Activated CD4-positive, CD25-positive, alpha-beta regulatory T cell treated with anti-CD3 and anti-CD28 coated beads, Interleukin-2, amount 50 U/mL, for 72 hours (primary cell): ENCODE measurements around the gene TMEM204.

Experiments
- DNase-seq: peaks from one replicate; pipeline ENCODE4 v3.0.0; 2021

TMEM204 gene

DNA sequence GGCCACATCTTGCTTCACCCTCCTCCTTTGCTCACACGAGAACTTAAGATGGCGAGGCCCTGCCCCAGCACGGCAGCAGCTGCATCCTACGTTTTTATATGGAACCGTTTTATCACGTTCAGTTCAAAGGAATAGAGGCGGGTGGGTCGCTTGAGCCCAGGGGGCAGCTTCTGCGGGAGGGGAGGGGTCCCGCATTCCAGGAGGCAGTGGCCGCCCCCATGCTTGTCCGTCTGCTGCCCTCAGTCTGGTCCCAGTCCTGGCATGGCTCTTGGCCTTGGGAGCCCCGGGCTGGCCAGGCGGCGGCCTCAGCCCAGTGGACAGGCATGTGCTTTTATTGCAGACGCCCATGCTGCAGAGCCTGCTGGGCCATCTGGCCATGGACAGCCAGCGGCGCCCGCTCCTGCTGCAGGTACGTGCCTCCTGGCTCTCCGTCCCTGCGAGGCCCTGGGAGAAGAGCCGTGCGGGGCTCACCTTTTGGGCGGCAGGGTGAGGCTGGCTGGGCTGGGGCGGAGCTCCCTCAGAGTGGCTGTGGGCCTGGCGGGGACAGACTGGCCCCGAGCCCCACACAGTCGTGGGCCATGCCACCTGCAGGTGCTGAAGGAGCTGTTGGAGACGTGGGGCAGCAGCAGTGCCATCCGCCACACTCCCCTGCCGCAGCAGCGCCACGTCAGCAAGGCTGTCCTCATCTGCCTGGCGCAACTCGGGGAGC is 33.6 kb upstream of the TMEM204 start:
- DNase-seq, result no peak

GRCh38 chr16:1500465-1501150 is 32.9 kb upstream of the TMEM204 start:
- DNase-seq, result no peak

GRCh38 chr16:1501630-1502029 is 31.8 kb upstream of the TMEM204 start:
- DNase-seq, result no peak

GRCh38 chr16:1502092-1503004 is 31.1 kb upstream of the TMEM204 start:
- DNase-seq, result no peak

- no peak for DNase-seq
Observed at GRCh38 chr16:1503110-1503955, 30.1 kb upstream of the TMEM204 start.

GRCh38 chr16:1505073-1505844 is 28.2 kb upstream of the TMEM204 start:
- no peak for DNase-seq

- no peak for DNase-seq
Observed at GRCh38 chr16:1505912-1506311, 27.6 kb upstream of the TMEM204 start.

GRCh38 chr16:1506494-1507213 is 26.8 kb upstream of the TMEM204 start:
- no peak for DNase-seq

GRCh38 chr16:1508494-1509187 is 24.8 kb upstream of the TMEM204 start:
- no peak for DNase-seq

- DNase-seq, result no peak
Observed at GRCh38 chr16:1509307-1510221, 23.9 kb upstream of the TMEM204 start.

DNA sequence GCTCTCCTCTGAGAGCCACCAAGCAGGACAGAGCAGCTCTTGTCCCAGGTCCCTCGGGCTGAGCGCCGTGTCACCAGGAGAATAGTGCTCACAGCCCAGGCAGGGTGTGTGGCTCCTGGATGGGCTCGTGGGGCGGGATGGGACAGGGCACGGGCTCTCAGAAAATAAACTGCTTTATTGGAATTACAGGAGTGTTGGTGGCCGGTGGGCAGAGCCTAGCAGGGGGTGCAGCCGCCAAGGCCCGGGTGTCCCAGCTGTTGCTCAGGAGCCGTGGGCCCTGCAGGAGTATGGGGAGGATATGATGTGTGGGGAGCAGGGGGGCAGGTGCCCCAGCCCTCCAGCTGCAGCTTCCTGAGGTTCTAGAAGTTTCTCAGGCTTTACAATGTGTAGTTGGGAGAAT is 23.2 kb upstream of the TMEM204 start:
- no peak for DNase-seq

- DNase-seq, result no peak
Observed at GRCh38 chr16:1510941-1511351, 22.5 kb upstream of the TMEM204 start.

- DNase-seq, result no peak
Observed at GRCh38 chr16:1511662-1512569, 21.6 kb upstream of the TMEM204 start.

GRCh38 chr16:1512774-1513173 is 20.7 kb upstream of the TMEM204 start:
- DNase-seq, result no peak

GRCh38 chr16:1514507-1514906 is 19.0 kb upstream of the TMEM204 start:
- DNase-seq, result no peak

DNA sequence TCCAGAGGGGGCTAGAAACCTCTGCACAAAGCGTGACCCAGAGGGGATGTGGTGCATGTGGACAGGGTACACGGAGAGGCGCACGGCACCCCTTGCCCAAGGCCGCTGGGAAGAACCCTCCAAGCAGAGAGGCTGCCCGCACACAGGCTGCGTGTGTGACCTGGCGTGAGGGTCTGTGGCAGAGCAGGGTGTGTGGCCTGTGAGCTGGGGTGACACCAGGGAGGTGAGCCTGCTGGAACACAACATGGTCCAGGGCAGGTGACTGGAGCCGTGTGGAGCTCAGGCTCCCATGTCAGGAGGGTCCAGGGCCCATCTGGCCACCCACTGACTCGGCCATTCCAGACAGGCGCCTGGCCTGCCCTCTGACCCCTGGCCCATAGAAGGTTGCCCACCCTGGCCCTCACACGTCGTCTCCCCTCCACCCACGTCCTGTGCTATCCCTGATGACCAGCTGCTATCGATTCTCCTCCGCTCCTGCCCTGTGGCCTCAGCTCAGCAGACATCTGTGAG is 14.8 kb upstream of the TMEM204 start:
- no peak for DNase-seq

DNA sequence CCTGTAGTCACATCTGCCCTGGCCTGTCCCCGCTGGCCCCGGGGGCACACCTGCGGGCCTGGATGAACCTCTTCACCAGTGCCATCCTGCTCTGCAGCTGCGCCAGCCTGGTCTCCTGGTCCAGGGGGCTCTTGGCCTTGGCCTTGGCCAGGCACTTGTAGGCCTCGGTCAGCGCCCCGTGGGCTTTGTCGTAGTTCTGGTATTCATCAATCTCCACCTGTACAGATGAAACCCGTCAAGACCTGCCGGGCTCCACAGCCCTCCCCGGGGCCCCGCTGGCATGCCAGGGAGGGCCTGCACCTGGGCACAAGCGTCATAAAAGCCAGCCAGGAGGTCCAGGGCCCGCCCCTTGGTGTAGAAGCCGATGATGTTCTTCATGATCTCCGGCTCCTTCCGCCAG is 13.6 kb upstream of the TMEM204 start:
- no peak for DNase-seq

DNA sequence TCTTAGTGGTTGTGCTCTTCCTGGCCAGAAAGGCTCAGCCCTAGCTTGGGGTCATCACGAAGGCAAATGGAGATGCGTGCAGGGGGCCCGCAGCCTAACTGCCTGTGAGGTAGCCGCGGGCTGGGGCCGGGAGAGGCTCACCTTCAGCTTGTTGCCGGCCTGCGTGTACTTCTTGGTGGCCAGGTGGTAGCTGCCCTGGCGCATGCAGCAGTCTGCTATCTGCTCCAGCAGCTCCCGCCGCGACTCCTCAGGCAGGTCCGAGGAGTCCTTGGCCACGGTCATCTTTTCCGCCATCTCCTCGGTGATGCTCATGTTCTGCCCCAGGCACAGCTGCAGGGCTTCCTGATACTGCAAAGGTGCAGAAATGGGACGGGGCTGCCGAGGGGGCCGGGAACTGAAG is 13.0 kb upstream of the TMEM204 start:
- DNase-seq, result no peak
